Activated naive CD4-positive, alpha-beta T cell treated with anti-CD3 and anti-CD28 coated beads, Interleukin-2, amount 50 U/mL, for 24 hours (primary cell): Measurements from ENCODE around the gene FAM227B.
A peak's percentile ranks its signal among the peaks of the same experiment; 100 is the strongest.
"Not testable (repeated sequence)": the region's sequence is repeated elsewhere in the genome, so short reads cannot be mapped to it uniquely, and the experiment has no call there.

Experiments used
- H3K27ac Mint-ChIP-seq: one replicate; pipeline ENCODE4 v1.8.0; 2021; ENCODE audit warnings: mild to moderate bottlenecking, mixed read lengths
- H3K27me3 Mint-ChIP-seq: one replicate; pipeline ENCODE4 v1.8.0; 2021; ENCODE audit warnings: mixed read lengths
- H3K36me3 Mint-ChIP-seq: one replicate; pipeline ENCODE4 v1.8.0; 2021; ENCODE audit warnings: mixed read lengths
- H3K4me1 Mint-ChIP-seq: one replicate; pipeline ENCODE4 v1.8.0; 2021; ENCODE audit warnings: mixed read lengths
- H3K4me3 Mint-ChIP-seq: one replicate; pipeline ENCODE4 v1.8.0; 2021; ENCODE audit warnings: mild to moderate bottlenecking, mixed read lengths
- H3K9me3 Mint-ChIP-seq: one replicate; pipeline ENCODE4 v1.8.0; 2021; ENCODE audit warnings: mixed read lengths

The FAM227B gene

GRCh38 chr15:49620658-49621368 is at the start of gene FAM227B, which contains the start of gene DTWD1:
FAM227B (minus strand) TSS chr15:49620818; CDS start chr15:49615171, 5,647 bp downstream.
DTWD1 (plus strand) TSS chr15:49621048; CDS start chr15:49625168, 4,120 bp downstream.
- peaks cover 17% of the 10 kb centered on the region for H3K36me3 Mint-ChIP-seq
- no peaks in the 10 kb centered on the region for H3K9me3 Mint-ChIP-seq
- peak within 1 kb of the TSS; percentile 94 for H3K4me3 Mint-ChIP-seq
- no peaks in the 10 kb centered on the region for H3K27me3 Mint-ChIP-seq
- peaks cover 57% of the 10 kb centered on the region for H3K4me1 Mint-ChIP-seq
- H3K27ac Mint-ChIP-seq, result peak within 1 kb of the TSS; percentile 97

GRCh38 chr15:49669288-49669687 is 48.7 kb upstream of the FAM227B start:
- peaks cover 10% of the 10 kb centered on the region for H3K27me3 Mint-ChIP-seq
- H3K4me1 Mint-ChIP-seq, result no peaks in the 10 kb centered on the region
- H3K9me3 Mint-ChIP-seq, result no peaks in the 10 kb centered on the region
- H3K27ac Mint-ChIP-seq, result no peak overlapping the region
- H3K36me3 Mint-ChIP-seq, result no peaks in the 10 kb centered on the region
- no peak overlapping the region for H3K4me3 Mint-ChIP-seq

- H3K27ac Mint-ChIP-seq, H3K4me1 Mint-ChIP-seq, H3K9me3 Mint-ChIP-seq, H3K4me3 Mint-ChIP-seq, H3K36me3 Mint-ChIP-seq: not testable (repeated sequence)
- peaks cover 14% of the 10 kb centered on the region for H3K27me3 Mint-ChIP-seq
Observed at GRCh38 chr15:49666486-49666885, 45.9 kb upstream of the FAM227B start.

- Mint-ChIP-seq H3K27ac (no peak overlapping the region), H3K4me3 (no peak overlapping the region), H3K36me3 (no peaks in the 10 kb centered on the region)
Observed at GRCh38 chr15:49664716-49665115, 44.1 kb upstream of the FAM227B start.

GRCh38 chr15:49656734-49657133 is 36.1 kb upstream of the FAM227B start:
- peaks cover 2% of the 10 kb centered on the region for H3K36me3 Mint-ChIP-seq
- peaks cover 12% of the 10 kb centered on the region for H3K27me3 Mint-ChIP-seq
- peaks cover 18% of the 10 kb centered on the region for H3K9me3 Mint-ChIP-seq
- H3K27ac Mint-ChIP-seq, result no peak overlapping the region
- no peak overlapping the region for H3K4me3 Mint-ChIP-seq
- H3K4me1 Mint-ChIP-seq, result no peaks in the 10 kb centered on the region

More at GRCh38 chr15:49664716-49665115, 44.1 kb upstream of the FAM227B start:
- no peaks in the 10 kb centered on the region for H3K4me1 Mint-ChIP-seq
- H3K27me3 Mint-ChIP-seq, result peaks cover 19% of the 10 kb centered on the region
- no peaks in the 10 kb centered on the region for H3K9me3 Mint-ChIP-seq

GRCh38 chr15:49652922-49653321 is 32.3 kb upstream of the FAM227B start:
- peaks cover 12% of the 10 kb centered on the region for H3K9me3 Mint-ChIP-seq
- peaks cover 4% of the 10 kb centered on the region for H3K27me3 Mint-ChIP-seq
- H3K27ac Mint-ChIP-seq, result no peak overlapping the region
- peaks cover 2% of the 10 kb centered on the region for H3K36me3 Mint-ChIP-seq
- H3K4me3 Mint-ChIP-seq, result no peak overlapping the region
- no peaks in the 10 kb centered on the region for H3K4me1 Mint-ChIP-seq

GRCh38 chr15:49650676-49651075 is 30.1 kb upstream of the FAM227B start:
- H3K27me3 Mint-ChIP-seq, result peaks cover 1% of the 10 kb centered on the region
- peaks cover 10% of the 10 kb centered on the region for H3K9me3 Mint-ChIP-seq
- no peak overlapping the region for H3K4me3 Mint-ChIP-seq
- no peak overlapping the region for H3K27ac Mint-ChIP-seq
- H3K4me1 Mint-ChIP-seq, result no peaks in the 10 kb centered on the region
- H3K36me3 Mint-ChIP-seq, result peaks cover 2% of the 10 kb centered on the region

GRCh38 chr15:49649987-49650386 is 29.4 kb upstream of the FAM227B start:
- Mint-ChIP-seq H3K9me3 (peaks cover 10% of the 10 kb centered on the region), H3K4me3 (no peak overlapping the region), H3K36me3 (peaks cover 2% of the 10 kb centered on the region), H3K4me1 (no peaks in the 10 kb centered on the region), H3K27me3 (peaks cover 1% of the 10 kb centered on the region), H3K27ac (no peak overlapping the region)

GRCh38 chr15:49646891-49647290 is 26.3 kb upstream of the FAM227B start:
- H3K27me3 Mint-ChIP-seq, result no peaks in the 10 kb centered on the region
- no peak overlapping the region for H3K27ac Mint-ChIP-seq
- no peaks in the 10 kb centered on the region for H3K9me3 Mint-ChIP-seq
- no peak overlapping the region for H3K4me3 Mint-ChIP-seq
- H3K36me3 Mint-ChIP-seq, result peaks cover 5% of the 10 kb centered on the region
- H3K4me1 Mint-ChIP-seq, result no peaks in the 10 kb centered on the region

- H3K4me1 Mint-ChIP-seq, result no peaks in the 10 kb centered on the region
- H3K4me3 Mint-ChIP-seq, result no peak overlapping the region
- no peaks in the 10 kb centered on the region for H3K27me3 Mint-ChIP-seq
- peaks cover 10% of the 10 kb centered on the region for H3K36me3 Mint-ChIP-seq
- H3K9me3 Mint-ChIP-seq, result no peaks in the 10 kb centered on the region
- H3K27ac Mint-ChIP-seq, result no peak overlapping the region
Observed at GRCh38 chr15:49645941-49646340, 25.3 kb upstream of the FAM227B start.

GRCh38 chr15:49645277-49645676 is 24.7 kb upstream of the FAM227B start:
- Mint-ChIP-seq H3K27ac (no peak overlapping the region), H3K4me1 (no peaks in the 10 kb centered on the region), H3K4me3 (no peak overlapping the region), H3K9me3 (no peaks in the 10 kb centered on the region), H3K36me3 (peaks cover 12% of the 10 kb centered on the region), H3K27me3 (no peaks in the 10 kb centered on the region)

GRCh38 chr15:49644364-49644794 is 23.8 kb upstream of the FAM227B start:
- Mint-ChIP-seq H3K4me3 (no peak overlapping the region), H3K36me3 (peaks cover 12% of the 10 kb centered on the region)

GRCh38 chr15:49637857-49638256 is 17.2 kb upstream of the FAM227B start:
- Mint-ChIP-seq H3K27me3 (no peaks in the 10 kb centered on the region), H3K36me3 (peaks cover 21% of the 10 kb centered on the region), H3K9me3 (no peaks in the 10 kb centered on the region), H3K4me1 (peaks cover 3% of the 10 kb centered on the region), H3K27ac (no peak overlapping the region), H3K4me3 (no peak overlapping the region)

More at GRCh38 chr15:49644364-49644794, 23.8 kb upstream of the FAM227B start:
- Mint-ChIP-seq H3K27ac (peak overlapping the region; percentile 65), H3K27me3 (no peaks in the 10 kb centered on the region), H3K9me3 (no peaks in the 10 kb centered on the region), H3K4me1 (no peaks in the 10 kb centered on the region)

- Mint-ChIP-seq H3K4me3 (no peak overlapping the region), H3K9me3 (no peaks in the 10 kb centered on the region), H3K4me1 (peaks cover 13% of the 10 kb centered on the region), H3K27me3 (no peaks in the 10 kb centered on the region), H3K36me3 (peaks cover 13% of the 10 kb centered on the region), H3K27ac (no peak overlapping the region)
Observed at GRCh38 chr15:49628379-49628778, 7.8 kb upstream of the FAM227B start.

- H3K27me3 Mint-ChIP-seq, result no peaks in the 10 kb centered on the region
- peaks cover 22% of the 10 kb centered on the region for H3K4me1 Mint-ChIP-seq
- H3K4me3 Mint-ChIP-seq, result no peak overlapping the region
- H3K36me3 Mint-ChIP-seq, result peaks cover 15% of the 10 kb centered on the region
- H3K9me3 Mint-ChIP-seq, result no peaks in the 10 kb centered on the region
- H3K27ac Mint-ChIP-seq, result no peak overlapping the region
Observed at GRCh38 chr15:49627407-49627877, 6.8 kb upstream of the FAM227B start.

- no peaks in the 10 kb centered on the region for H3K27me3 Mint-ChIP-seq
- H3K27ac Mint-ChIP-seq, result no peak overlapping the region
- no peaks in the 10 kb centered on the region for H3K9me3 Mint-ChIP-seq
- H3K4me3 Mint-ChIP-seq, result no peak overlapping the region
- peaks cover 39% of the 10 kb centered on the region for H3K4me1 Mint-ChIP-seq
- peaks cover 15% of the 10 kb centered on the region for H3K36me3 Mint-ChIP-seq
Observed at GRCh38 chr15:49625460-49626036, 4.9 kb upstream of the FAM227B start.
